PC-9 (cell line): ENCODE measurements around the gene ITGB6. TPM values are rescaled to one million over a fixed set of nuclear protein-coding genes. Genes with fewer than 3 reads are reported as not detected.

Experiments used
- BruUV-seq: library from RNA; stranded (reverse); fragments of 400-500 nt; replicated peaks from 2 replicates; lab custom pipeline; 2021; lab: Mats Ljungman, UMichigan
- CTCF ChIA-PET: fragments of 300-600 bp; sonication (Branson Sonifier 250); formaldehyde crosslinking; loops from one replicate; lab custom pipeline; 2022; ENCODE audit warnings: antibody characterized with exemption; lab: Charles Lee
- POLR2A ChIA-PET: fragments of 300-600 bp; sonication (Branson Sonifier 250); formaldehyde crosslinking; loops from one replicate; lab custom pipeline; 2022; ENCODE audit warnings: antibody characterized with exemption; ENCODE audit not compliant: unreplicated experiment; lab: Charles Lee
- DNase-seq, 2 experiments: peaks; one replicate each; pipeline versions ENCODE4 v3.0.0 to v3.0.0-alpha.2; 2015 to 2022; ENCODE audit warnings: mixed read lengths in 1 of 2
- H2AFZ ChIP-seq: fragments of 200-600 bp; sonication (generic); 2 replicates; pipeline ENCODE4 v1.8.1; 2017; ENCODE audit warnings: antibody characterized with exemption
- H3F3A ChIP-seq: fragments of 200-600 bp; sonication (generic); 2 replicates; pipeline ENCODE4 v1.8.1; 2017; ENCODE audit warnings: antibody characterized with exemption, mild to moderate bottlenecking, low read depth; ENCODE audit not compliant: insufficient read depth
- H3K27ac ChIP-seq: fragments of 200-600 bp; sonication (generic); 2 replicates; pipeline ENCODE4 v1.6.1; 2016; ENCODE audit warnings: mixed run types
- H3K27me3 ChIP-seq: fragments of 200-600 bp; sonication (generic); 2 replicates; pipeline ENCODE4 v1.6.1; 2016; ENCODE audit warnings: low read depth, mixed run types; ENCODE audit not compliant: insufficient read depth
- H3K36me3 ChIP-seq: fragments of 200-600 bp; sonication (generic); 2 replicates; pipeline ENCODE4 v1.6.1; 2016; ENCODE audit warnings: low read depth, mixed run types
- H3K4me1 ChIP-seq: fragments of 200-600 bp; sonication (generic); replicated peaks from 2 replicates; pipeline ENCODE4 v1.6.1; 2016; ENCODE audit warnings: mixed run types; ENCODE audit not compliant: insufficient read depth
- H3K4me2 ChIP-seq: fragments of 200-600 bp; sonication (generic); 2 replicates; pipeline ENCODE4 v1.6.1; 2017; ENCODE audit warnings: mixed run types
- H3K4me3 ChIP-seq: fragments of 200-600 bp; sonication (generic); 2 replicates; pipeline ENCODE4 v1.6.1; 2016; ENCODE audit warnings: mixed run types
- H3K79me2 ChIP-seq: fragments of 200-600 bp; sonication (generic); 2 replicates; pipeline ENCODE4 v1.6.1; 2017; ENCODE audit warnings: low read depth, mixed run types
- H3K9me2 ChIP-seq: fragments of 200-600 bp; sonication (generic); 2 replicates; pipeline ENCODE4 v1.8.1; 2017; ENCODE audit warnings: mild to moderate bottlenecking; ENCODE audit not compliant: insufficient read depth
- H3K9me3 ChIP-seq: fragments of 200-600 bp; sonication (generic); 2 replicates; pipeline ENCODE4 v1.8.1; 2016; ENCODE audit warnings: low read depth; ENCODE audit not compliant: insufficient read depth
- H4K20me1 ChIP-seq: fragments of 200-600 bp; sonication (generic); 2 replicates; pipeline ENCODE4 v1.8.1; 2017; ENCODE audit not compliant: insufficient read depth
- CTCF ChIP-seq: fragments of 200-600 bp; sonication (generic); conservative IDR thresholded peaks from 2 replicates; pipeline ENCODE4 v1.6.1; 2017; ENCODE audit warnings: mixed run types, antibody characterized with exemption, mild to moderate bottlenecking, moderate library complexity
- EZH2 ChIP-seq: fragments of 200-600 bp; sonication (generic); IDR thresholded peaks from 2 replicates; pipeline ENCODE4 v1.8.0; 2017; ENCODE audit warnings: antibody characterized with exemption, low read depth
- intact Hi-C: fragments of 100-400 bp; cut with micrococcal nuclease; formaldehyde crosslinking; loops from one replicate; pipeline ENCODE4 v1.10.0; 2022; ENCODE audit not compliant: unreplicated experiment
- total RNA-seq: library from RNA; stranded (reverse); gene quantifications from 2 replicates; pipeline ENCODE4 v1.2.3, GENCODE V29; 2021

ITGB6 gene
- total RNA-seq, 1 experiment from 2014 or later, result 24.3 TPM

GRCh38 chr2:160109243-160109642 lies 90.8 kb downstream of the ITGB6 start:
- Histone ChIP-seq H3K79me2 (no peaks in the 10 kb centered on the region), H4K20me1 (no peaks in the 10 kb centered on the region), H3K27ac (no peak overlapping the region), H3K9me2 (no peaks in the 10 kb centered on the region), H3K9me3 (no peaks in the 10 kb centered on the region), H3K4me2 (no peak overlapping the region), H3F3A (peaks cover 7% of the 10 kb centered on the region; the same call in 1 of the 2 replicates), H2AFZ (no peak overlapping the region), H3K4me1 (no peaks in the 10 kb centered on the region), H3K36me3 (peaks cover 14% of the 10 kb centered on the region; the same call in 1 of the 2 replicates), H3K4me3 (no peak overlapping the region), H3K27me3 (no peaks in the 10 kb centered on the region)
- POLR2A ChIA-PET, result no interaction called here
- intact Hi-C loops, result no loop called here
- DNase-seq, result no peak
- TF ChIP-seq EZH2, result no peak
- no peak for TF ChIP-seq CTCF
- no TSS peak for BruUV-seq
- CTCF ChIA-PET, result interaction anchor here (1.0 to 1.4 kb wide), 2 partner anchors 9 to 161 kb away, joined by 4 read pairs; no protein-coding TSS in a partner anchor

GRCh38 chr2:160108646-160109045 lies 91.4 kb downstream of the ITGB6 start:
- no peak for DNase-seq
- no peaks in the 10 kb centered on the region for H3K79me2 ChIP-seq
- no peaks in the 10 kb centered on the region for H4K20me1 ChIP-seq
- no peak overlapping the region for H3K4me3 ChIP-seq
- H3K27me3 ChIP-seq, result no peaks in the 10 kb centered on the region
- no peaks in the 10 kb centered on the region for H3K9me3 ChIP-seq
- H3K9me2 ChIP-seq, result no peaks in the 10 kb centered on the region
- BruUV-seq, result no TSS peak
- no peak overlapping the region for H3K27ac ChIP-seq
- ChIA-PET CTCF (interaction anchor here (1.0 kb wide), 1 partner anchor 8 kb away, joined by 4 read pairs; no protein-coding TSS in a partner anchor), POLR2A (no interaction called here)
- H2AFZ ChIP-seq, result no peak overlapping the region
- H3F3A ChIP-seq, result peaks cover 7% of the 10 kb centered on the region; the same call in 1 of the 2 replicates
- TF ChIP-seq CTCF, result no peak
- no peak for TF ChIP-seq EZH2
- intact Hi-C loops, result no loop called here
- peaks cover 14% of the 10 kb centered on the region; the same call in 1 of the 2 replicates for H3K36me3 ChIP-seq
- no peaks in the 10 kb centered on the region for H3K4me1 ChIP-seq
- H3K4me2 ChIP-seq, result no peak overlapping the region

- intact Hi-C loops, result no loop called here
- H3K79me2 ChIP-seq, result no peaks in the 10 kb centered on the region
- TF ChIP-seq CTCF (no peak), EZH2 (no peak)
- no peaks in the 10 kb centered on the region for H3K27me3 ChIP-seq
- ChIA-PET CTCF (no interaction called here), POLR2A (no interaction called here)
- H4K20me1 ChIP-seq, result no peaks in the 10 kb centered on the region
- no TSS peak for BruUV-seq
- no peaks in the 10 kb centered on the region for H3K9me2 ChIP-seq
- peaks cover 5% of the 10 kb centered on the region; the same call in 1 of the 2 replicates for H3F3A ChIP-seq
- no peak overlapping the region for H3K27ac ChIP-seq
- H3K36me3 ChIP-seq, result peaks cover 24% of the 10 kb centered on the region; the same call in 1 of the 2 replicates
- no peak for DNase-seq
- no peaks in the 10 kb centered on the region for H3K9me3 ChIP-seq
- H3K4me1 ChIP-seq, result no peaks in the 10 kb centered on the region
- H3K4me2 ChIP-seq, result no peak overlapping the region
- no peak overlapping the region for H3K4me3 ChIP-seq
- H2AFZ ChIP-seq, result no peak overlapping the region
Measured at GRCh38 chr2:160105366-160105765, 94.7 kb downstream of the ITGB6 start.
